Mammary epithelial cell (primary cell): ENCODE measurements around the gene WFIKKN1.

Experiments
- CTCF ChIP-seq, 2 donors: IDR thresholded peaks in 1 of 2; conservative IDR thresholded peaks in 1 of 2; 2 replicates each; pipeline ENCODE4 v1.5.1; 2011 to 2012; ENCODE audit warnings: inconsistent platforms in 2 of 2, low read length in 2 of 2, mild to moderate bottlenecking in 2 of 2, control low read depth in 1 of 2, low read depth in 1 of 2; ENCODE audit not compliant: insufficient read depth in 1 of 2; ENCODE audit errors: extremely low read depth in 1 of 2
- EZH2 ChIP-seq: IDR thresholded peaks from 2 replicates; pipeline ENCODE4 v1.6.1; 2012; ENCODE audit warnings: low read length, inconsistent platforms, borderline replicate concordance

GRCh38 chr16:646679-647172, 15.9 kb downstream of the WFIKKN1 start:
- TF ChIP-seq CTCF (conservative IDR thresholded peaks at IDR 0.05 in 1 of 2, IDR thresholded peaks at IDR 0.05 in 1 of 2; ENCODE audit: extremely low read depth in 1 of 2, insufficient read depth in 1 of 2, low read depth in 1 of 2, low read length in 2 of 2) (no peak), EZH2 (no peak)
